Measurements from ENCODE around the gene CIAO2B. TPM values are rescaled to one million over a fixed set of nuclear protein-coding genes. Genes with fewer than 3 reads are reported as not detected.
A peak's percentile ranks its signal among the peaks of the same experiment; 100 is the strongest.
"Not testable (repeated sequence)": the region's sequence is repeated elsewhere in the genome, so short reads cannot be mapped to it uniquely, and the experiment has no call there.

The CIAO2B gene
- total RNA-seq, 2 donors from 2014 or later, result 105 to 146 TPM

DNA sequence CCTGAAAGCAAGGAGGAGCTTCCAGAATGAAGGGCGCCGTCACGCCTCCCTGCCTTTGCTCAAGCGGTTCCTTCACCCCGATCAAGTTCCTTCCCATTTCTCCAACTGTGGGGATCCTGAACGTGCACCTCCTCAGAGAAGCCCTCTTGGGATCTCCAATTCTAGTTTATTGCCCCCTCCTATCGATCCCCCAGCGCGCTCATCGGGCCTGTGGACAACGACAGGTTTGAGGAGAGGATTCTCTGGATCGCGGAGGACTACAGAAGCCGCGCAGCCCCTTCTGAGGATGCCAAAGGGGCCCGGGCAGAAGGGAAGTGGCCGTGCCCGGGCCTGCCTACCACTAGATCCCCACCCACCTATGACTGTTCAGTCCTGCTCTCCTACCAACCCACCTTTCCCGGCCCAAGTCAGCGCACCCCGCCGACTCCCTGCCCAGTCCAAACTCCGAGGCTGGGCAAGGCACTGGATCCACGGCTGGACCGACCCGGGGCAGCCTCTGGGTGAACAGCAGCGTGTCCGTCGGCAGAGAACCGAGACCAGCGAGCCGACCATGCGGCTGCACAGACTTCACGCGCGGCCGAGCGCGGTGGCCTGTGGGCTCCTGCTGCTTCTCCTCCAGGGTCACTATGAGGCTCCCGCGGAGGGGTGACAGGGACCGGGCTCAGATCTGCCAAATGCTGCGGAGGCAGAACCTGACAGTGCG is 14.1 kb upstream of the CIAO2B start:
- Histone ChIP-seq H3K4me3 (peak overlapping the region; percentile 39), H3K27ac (no peak overlapping the region), H3K9ac (ENCODE audit: low read depth in 2 of 2, low read length in 2 of 2) (peak overlapping the region; percentile 58 to 66), H3K27me3 (no peaks in the 10 kb centered on the region), H3K9me3 (no peaks in the 10 kb centered on the region), H3K36me3 (peaks cover 6% of the 10 kb centered on the region), H3K4me1 (no peaks in the 10 kb centered on the region)
- TF ChIP-seq CTCF (IDR thresholded peaks at IDR 0.05), result no peak
- intact Hi-C loops (cut with DNase I), result no loop called here
- DNase-seq, result no peak

DNA sequence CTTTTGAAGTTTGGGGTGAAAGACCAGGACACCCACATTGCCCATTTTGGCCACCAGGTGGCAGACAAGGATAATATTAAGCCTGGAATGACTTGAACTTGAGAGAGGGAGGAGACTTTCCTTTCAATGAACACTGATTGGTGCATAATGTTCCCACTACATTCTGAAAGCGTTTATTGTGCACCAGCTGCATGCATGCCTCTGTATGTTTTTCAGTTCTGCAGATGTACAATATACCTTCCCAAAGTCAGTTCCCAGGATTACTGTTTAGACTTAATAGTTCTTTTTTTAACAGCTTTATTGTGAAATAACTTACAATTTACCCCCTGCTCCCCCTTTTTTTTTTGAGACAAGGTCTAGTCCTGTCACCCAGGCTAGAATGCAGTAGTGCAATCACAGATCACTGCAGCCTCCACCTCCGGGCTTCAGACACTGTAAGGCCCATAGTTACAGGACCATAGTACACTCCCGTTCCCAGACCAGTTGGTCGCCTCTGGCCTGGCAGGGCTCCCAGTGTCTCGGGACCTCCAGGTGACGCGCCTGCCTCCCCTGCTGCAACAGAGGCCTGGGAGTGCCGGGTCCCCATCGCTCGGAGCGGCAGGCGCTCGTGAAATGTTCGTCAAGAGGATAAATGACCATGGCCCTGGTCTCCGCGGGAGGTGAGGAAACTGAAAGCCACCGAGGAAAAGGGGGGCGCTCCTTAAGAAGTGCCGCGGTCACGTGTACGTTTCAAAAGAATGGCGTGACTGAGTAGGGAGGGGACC is 13.3 kb upstream of the CIAO2B start:
- no peak overlapping the region for H3K27ac ChIP-seq
- no peaks in the 10 kb centered on the region for H3K4me1 ChIP-seq
- peak; percentile 95 for DNase-seq
- H3K36me3 ChIP-seq, result peaks cover 11% of the 10 kb centered on the region
- peak; percentile 86 for TF ChIP-seq CTCF (IDR thresholded peaks at IDR 0.05)
- H3K27me3 ChIP-seq, result no peaks in the 10 kb centered on the region
- intact Hi-C loops (cut with DNase I), result no loop called here
- peak overlapping the region; percentile 39 for H3K4me3 ChIP-seq
- H3K9ac ChIP-seq (ENCODE audit: low read depth in 2 of 2, low read length in 2 of 2), result peak overlapping the region; percentile 58 to 66
- no peaks in the 10 kb centered on the region for H3K9me3 ChIP-seq

GRCh38 chr16:66946974-66947301 is 12.7 kb upstream of the CIAO2B start:
- TF ChIP-seq CTCF (IDR thresholded peaks at IDR 0.05), result no peak
- Histone ChIP-seq H3K9ac (ENCODE audit: low read depth in 2 of 2, low read length in 2 of 2) (peak overlapping the region in 1 of 2 donors; percentile 6), H3K27ac (no peak overlapping the region), H3K4me1 (no peaks in the 10 kb centered on the region), H3K9me3 (no peaks in the 10 kb centered on the region), H3K27me3 (no peaks in the 10 kb centered on the region), H3K4me3 (no peak overlapping the region), H3K36me3 (peaks cover 16% of the 10 kb centered on the region)
- DNase-seq, result no peak
- intact Hi-C loops (cut with DNase I), result no loop called here

- H3K27ac ChIP-seq, result no peak overlapping the region
- intact Hi-C loops (cut with DNase I), result no loop called here
- H3K36me3 ChIP-seq, result peaks cover 17% of the 10 kb centered on the region
- peak overlapping the region in 1 of 2 donors; percentile 6 for H3K9ac ChIP-seq (ENCODE audit: low read depth in 2 of 2, low read length in 2 of 2)
- no peaks in the 10 kb centered on the region for H3K27me3 ChIP-seq
- DNase-seq, result no peak
- no peak for TF ChIP-seq CTCF (IDR thresholded peaks at IDR 0.05)
- no peaks in the 10 kb centered on the region for H3K9me3 ChIP-seq
- H3K4me1 ChIP-seq, result no peaks in the 10 kb centered on the region
- H3K4me3 ChIP-seq, result no peak overlapping the region
Observed at GRCh38 chr16:66946541-66946940, 12.3 kb upstream of the CIAO2B start.

DNA sequence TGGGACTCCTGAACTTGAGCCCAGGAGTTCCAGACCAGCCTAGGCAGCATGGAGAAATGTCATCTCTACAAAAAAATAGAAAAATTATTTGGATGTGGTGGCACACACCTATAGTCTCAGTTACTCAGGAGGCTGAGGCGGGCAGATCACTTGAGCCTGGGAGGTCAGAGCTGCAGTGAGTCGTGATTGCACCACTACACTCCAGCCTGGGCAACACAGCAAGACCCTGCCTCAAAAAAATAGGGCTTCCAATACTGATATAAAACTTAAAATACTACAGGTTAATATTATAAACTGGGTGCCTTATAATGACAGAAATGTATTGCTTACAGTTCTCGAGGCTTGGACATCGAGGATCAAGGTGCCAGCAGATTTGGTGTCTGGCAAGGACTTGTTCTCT is 11.7 kb upstream of the CIAO2B start:
- TF ChIP-seq CTCF (IDR thresholded peaks at IDR 0.05), result no peak
- no peaks in the 10 kb centered on the region for H3K9me3 ChIP-seq
- H3K36me3 ChIP-seq, result peaks cover 20% of the 10 kb centered on the region
- H3K27ac ChIP-seq, result no peak overlapping the region
- H3K9ac ChIP-seq (ENCODE audit: low read depth in 2 of 2, low read length in 2 of 2), result no peak overlapping the region
- H3K4me1 ChIP-seq, result no peaks in the 10 kb centered on the region
- intact Hi-C loops (cut with DNase I), result no loop called here
- no peak overlapping the region for H3K4me3 ChIP-seq
- H3K27me3 ChIP-seq, result no peaks in the 10 kb centered on the region
- DNase-seq, result no peak

- H3K36me3 ChIP-seq, result peaks cover 30% of the 10 kb centered on the region
- H3K27ac ChIP-seq; DNase-seq; H3K9ac ChIP-seq (ENCODE audit: low read depth in 2 of 2, low read length in 2 of 2); intact Hi-C loops (cut with DNase I); H3K4me3 ChIP-seq; H3K4me1 ChIP-seq; H3K9me3 ChIP-seq; H3K27me3 ChIP-seq: not testable (repeated sequence)
Observed at GRCh38 chr16:66944971-66945370, 10.8 kb upstream of the CIAO2B start.
